H1 (cell line): Measurements from ENCODE around the gene HEBP1. TPM values are rescaled to one million over a fixed set of nuclear protein-coding genes. Genes with fewer than 3 reads are reported as not detected.
A peak's percentile ranks its signal among the peaks of the same experiment; 100 is the strongest.

Experiments
- ASH2L ChIP-seq: fragments of 200-600, 300-600 bp; sonication (generic); IDR thresholded peaks from one replicate; pipeline ENCODE4 v1.7.1; 2017; ENCODE audit warnings: low read length
- ATF2 ChIP-seq: IDR thresholded peaks from 2 replicates; pipeline ENCODE4 v1.6.1; 2012; ENCODE audit warnings: low read length, inconsistent platforms
- ATF3 ChIP-seq: IDR thresholded peaks from 2 replicates; pipeline ENCODE4 v1.6.1; 2011; ENCODE audit warnings: low read depth, mild to moderate bottlenecking, low read length; ENCODE audit not compliant: insufficient read depth
- CBX5 ChIP-seq: fragments of 300-800, 300-1000 bp; sonication (generic); IDR thresholded peaks from 2 replicates; pipeline ENCODE4 v1.7.1; 2016; ENCODE audit warnings: antibody characterized with exemption, low read length, low read depth
- CEBPB ChIP-seq: IDR thresholded peaks from 2 replicates; pipeline ENCODE4 v1.6.1; 2012; ENCODE audit warnings: low read depth, low read length
- CHD1 ChIP-seq: IDR thresholded peaks from 2 replicates; pipeline ENCODE4 v1.6.1; 2012; ENCODE audit warnings: low read depth, low read length, improper control_type of control experiment
- E2F6 ChIP-seq: IDR thresholded peaks from 2 replicates; pipeline ENCODE4 v1.6.1; 2012; ENCODE audit warnings: inconsistent platforms
- EGR1 ChIP-seq: IDR thresholded peaks from 2 replicates; pipeline ENCODE4 v1.6.1; 2011; ENCODE audit warnings: low read depth, low read length, borderline replicate concordance
- GTF2F1 ChIP-seq: IDR thresholded peaks from 2 replicates; pipeline ENCODE4 v1.6.1; 2012; ENCODE audit warnings: low read depth, low read length, improper control_type of control experiment, borderline replicate concordance
- JUND ChIP-seq: IDR thresholded peaks from 2 replicates; pipeline ENCODE4 v1.6.1; 2011; ENCODE audit warnings: mild to moderate bottlenecking, improper control_type of control experiment, low read length
- KDM4A ChIP-seq: IDR thresholded peaks from one replicate; pipeline ENCODE4 v1.7.1; 2012; ENCODE audit warnings: low read depth, mild to moderate bottlenecking, moderate library complexity, low read length, inconsistent platforms; ENCODE audit not compliant: severe bottlenecking
- MAX ChIP-seq: IDR thresholded peaks from 2 replicates; pipeline ENCODE4 v1.6.1; 2012; ENCODE audit warnings: inconsistent platforms
- PHF8 ChIP-seq: fragments of 200-600 bp; sonication (generic); conservative IDR thresholded peaks from 2 replicates; pipeline ENCODE4 v1.7.1; 2012; ENCODE audit warnings: low read depth, mild to moderate bottlenecking, inconsistent platforms, low read length, moderate library complexity
- POLR2A ChIP-seq, 2 experiments: IDR thresholded peaks; 1 replicate in 1 of 2; 2 replicates in 1 of 2; pipeline ENCODE4 v1.6.1; 2011; ENCODE audit warnings: low read depth in 2 of 2, low read length in 2 of 2, mild to moderate bottlenecking in 2 of 2; ENCODE audit errors: control extremely low read depth in 1 of 2
- RAD21 ChIP-seq, 2 experiments: IDR thresholded peaks in 1 of 2; conservative IDR thresholded peaks in 1 of 2; 2 replicates each; pipeline ENCODE4 v1.6.1; 2011; ENCODE audit warnings: low read depth in 2 of 2, low read length in 2 of 2, improper control_type of control experiment in 1 of 2, inconsistent platforms in 1 of 2, mild to moderate bottlenecking in 1 of 2, moderate library complexity in 1 of 2
- RBBP5 ChIP-seq: IDR thresholded peaks from 2 replicates; pipeline ENCODE4 v1.7.1; 2012; ENCODE audit warnings: low read depth, mild to moderate bottlenecking, inconsistent platforms, low read length, moderate library complexity, borderline replicate concordance
- RFX5 ChIP-seq: IDR thresholded peaks from 2 replicates; pipeline ENCODE4 v1.6.1; 2011; ENCODE audit warnings: low read depth, low read length, improper control_type of control experiment, borderline replicate concordance
- SUZ12 ChIP-seq: fragments of 200-600 bp; sonication (generic); IDR thresholded peaks from 2 replicates; pipeline ENCODE4 v1.6.1; 2012; ENCODE audit warnings: mild to moderate bottlenecking, inconsistent platforms, low read length, moderate library complexity, mixed read lengths
- TCF12 ChIP-seq: IDR thresholded peaks from 2 replicates; pipeline ENCODE4 v1.6.1; 2011; ENCODE audit warnings: low read depth, mild to moderate bottlenecking, low read length
- polyA plus RNA-seq, 7 experiments: library from polyadenylated mRNA; depleted of rRNA in 3 of 7; stranded (reverse) in 5 of 7; unstranded in 2 of 7; fragments of >200 nt in 5 of 7; fragments of 200-250 nt in 2 of 7; gene quantifications; 1 replicate in 5 of 7; 2 replicates in 1 of 7; 4 replicates in 1 of 7; pipeline versions ENCODE4 v1.2.1 to v1.2.3, GENCODE V29; 2011 to 2013; ENCODE audit warnings: missing spikeins in 2 of 7, mixed read lengths in 2 of 7
- total RNA-seq: library from RNA; stranded (reverse); fragmentation: NEBNext Ultra II Directional; extraction: Animal tissue kit (Norgen Biotek cat#: 25700); gene quantifications from 2 replicates; pipeline ENCODE4 v1.2.1, GENCODE V29; 2021

HEBP1 gene
- total and polyA plus RNA-seq, 2 of the 8 experiments (the other 6 are each of a cell fraction or from before 2014, with no cell fraction given): 30.8 to 56.1 TPM

GRCh38 chr12:13000925-13001774, 1.1 kb upstream of the HEBP1 start (continued):
- TF ChIP-seq ATF2 (no peak), CEBPB (no peak), GTF2F1 (no peak), CBX5 (no peak), KDM4A (peak; percentile 63), RFX5 (no peak), PHF8 (0 out of 2 replicates have a peak, but pooled peaks have one; percentile 2), POLR2A (IDR thresholded peaks at IDR 0.05; ENCODE audit: control extremely low read depth in 1 of 2, low read depth in 2 of 2, low read length in 2 of 2) (no peak; a peak in 1 of 3 replicates), SUZ12 (no peak), JUND (no peak), ASH2L (peak; percentile 62), RAD21 (IDR thresholded peaks at IDR 0.05 in 1 of 2, conservative IDR thresholded peaks at IDR 0.05 in 1 of 2; ENCODE audit: low read depth in 2 of 2, low read length in 2 of 2) (peak in 1 of 2 experiments; percentile 19; a peak in 1 of 4 replicates), MAX (no peak), ATF3 (no peak), TCF12 (no peak), EGR1 (no peak), RBBP5 (peak; percentile 23; the same call in 1 of the 2 replicates), CHD1 (no peak), E2F6 (no peak)
